Smooth muscle cell (in vitro differentiated cells): ENCODE results near the gene MYO1B. TPM values are rescaled to one million over a fixed set of nuclear protein-coding genes. Genes with fewer than 3 reads are reported as not detected.

Source experiments
- DNase-seq: peaks from one replicate; lab custom pipeline; 2025; ENCODE audit not compliant: unreplicated experiment; lab: John Stamatoyannopoulos, UW
- H2AFZ ChIP-seq: fragments of 200-600 bp; sonication (generic); 2 replicates; pipeline ENCODE4 v1.6.0; 2016; ENCODE audit warnings: antibody characterized with exemption, low read depth, mild to moderate bottlenecking
- H3F3A ChIP-seq: fragments of 200-600 bp; sonication (generic); 2 replicates; pipeline ENCODE4 v1.6.0; 2017; ENCODE audit warnings: antibody characterized with exemption, low read depth
- H3K27ac ChIP-seq: fragments of 200-600 bp; sonication (generic); 2 replicates; pipeline ENCODE4 v1.5.1; 2016; ENCODE audit warnings: low read depth, mild to moderate bottlenecking
- H3K27me3 ChIP-seq: fragments of 200-600 bp; sonication (generic); 2 replicates; pipeline ENCODE4 v1.6.1; 2016; ENCODE audit warnings: low read depth, mild to moderate bottlenecking
- H3K36me3 ChIP-seq: fragments of 200-600 bp; sonication (generic); 2 replicates; pipeline ENCODE4 v1.5.1; 2016; ENCODE audit warnings: low read depth
- H3K4me1 ChIP-seq: fragments of 200-600 bp; sonication (generic); 2 replicates; pipeline ENCODE4 v1.5.1; 2016; ENCODE audit warnings: low read depth
- H3K4me2 ChIP-seq: fragments of 200-600 bp; sonication (generic); 2 replicates; pipeline ENCODE4 v1.6.0; 2016; ENCODE audit warnings: mild to moderate bottlenecking
- H3K4me3 ChIP-seq: fragments of 200-600 bp; sonication (generic); 2 replicates; pipeline ENCODE4 v1.5.1; 2016; ENCODE audit warnings: mild to moderate bottlenecking
- H3K79me2 ChIP-seq: fragments of 200-600 bp; sonication (generic); 2 replicates; pipeline ENCODE4 v1.6.0; 2016; ENCODE audit warnings: low read depth, mild to moderate bottlenecking
- H3K9ac ChIP-seq: fragments of 200-600 bp; sonication (generic); 2 replicates; pipeline ENCODE4 v1.6.0; 2016; ENCODE audit warnings: low read depth
- H3K9me3 ChIP-seq: fragments of 200-600 bp; sonication (generic); replicated peaks from 2 replicates; pipeline ENCODE4 v1.5.1; 2016; ENCODE audit warnings: low read depth
- H4K20me1 ChIP-seq: fragments of 200-600 bp; sonication (generic); 2 replicates; pipeline ENCODE4 v1.6.0; 2016; ENCODE audit warnings: low read depth
- CTCF ChIP-seq: fragments of 200-600 bp; sonication (generic); IDR thresholded peaks from 2 replicates; pipeline ENCODE4 v1.5.1; 2017; ENCODE audit warnings: borderline replicate concordance, mild to moderate bottlenecking, antibody characterized with exemption; ENCODE audit not compliant: insufficient read depth, poor library complexity, severe bottlenecking
- WGBS: methylation state at CpG from one replicate; pipeline ENCODE4 v1.1.7; 2016; ENCODE audit warnings: low lambda C conversion rate; 5-methylcytosine and 5-hydroxymethylcytosine counted together
- polyA plus RNA-seq: library from polyadenylated mRNA; unstranded; fragments of >200 nt; fragmentation: Nextera tagmentation; extraction: Ambion mirVana; gene quantifications from 2 replicates; pipeline ENCODE4 v1.2.1, GENCODE V29; 2016
- total RNA-seq: library from RNA; depleted of rRNA; stranded (reverse); fragments of >200 nt; gene quantifications from 2 replicates; pipeline ENCODE4 v1.2.3, GENCODE V29; 2014

Gene MYO1B
- total and polyA plus RNA-seq, 2 experiments from 2014 or later, result 58.8 to 133 TPM

GRCh38 chr2:191213333-191213732 is 31.9 kb upstream of the MYO1B start:
- TF ChIP-seq CTCF, result no peak
- peaks cover 7% of the 10 kb centered on the region for H3K4me1 ChIP-seq
- no peak for DNase-seq
- no peak overlapping the region for H3K4me2 ChIP-seq
- H3K27me3 ChIP-seq, result no peaks in the 10 kb centered on the region
- no peaks in the 10 kb centered on the region for H3F3A ChIP-seq
- no peak overlapping the region for H3K9ac ChIP-seq
- H2AFZ ChIP-seq, result peak overlapping the region; percentile 10
- no peaks in the 10 kb centered on the region for H4K20me1 ChIP-seq
- H3K4me3 ChIP-seq, result no peak overlapping the region
- H3K27ac ChIP-seq, result peak overlapping the region; percentile 2
- no peaks in the 10 kb centered on the region for H3K79me2 ChIP-seq
- peaks cover 7% of the 10 kb centered on the region for H3K9me3 ChIP-seq
- no peaks in the 10 kb centered on the region for H3K36me3 ChIP-seq

DNA sequence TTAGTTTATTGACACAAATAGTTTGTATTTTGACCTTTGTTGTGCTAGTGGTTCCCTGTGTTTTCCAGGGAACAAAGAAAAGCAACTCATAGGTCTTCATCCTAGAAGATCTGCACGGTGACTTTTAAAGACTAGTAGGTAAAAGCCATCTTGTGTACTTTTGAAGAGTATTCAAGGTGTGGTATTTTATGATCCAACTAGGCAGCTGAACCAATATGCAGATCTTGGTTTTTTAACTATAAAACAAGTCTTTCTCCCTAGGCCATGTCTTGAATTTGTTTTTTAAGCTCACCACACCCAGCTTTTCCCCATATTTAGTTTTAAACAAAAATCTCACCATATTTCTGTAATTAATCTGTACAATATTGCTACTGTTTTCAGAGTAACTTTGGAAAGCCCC is 30.0 kb upstream of the MYO1B start:
- WGBS, result 88% methylated on average over 1 of the region's 1 CpG
- no peaks in the 10 kb centered on the region for H3K27me3 ChIP-seq
- H3K9ac ChIP-seq, result no peak overlapping the region
- no peak overlapping the region for H2AFZ ChIP-seq
- no peaks in the 10 kb centered on the region for H3K36me3 ChIP-seq
- no peaks in the 10 kb centered on the region for H3F3A ChIP-seq
- no peaks in the 10 kb centered on the region for H3K79me2 ChIP-seq
- peaks cover 8% of the 10 kb centered on the region for H3K4me1 ChIP-seq
- DNase-seq, result no peak
- no peak overlapping the region for H3K27ac ChIP-seq
- no peak for TF ChIP-seq CTCF
- no peak overlapping the region for H3K4me3 ChIP-seq
- H3K9me3 ChIP-seq, result peaks cover 7% of the 10 kb centered on the region
- H4K20me1 ChIP-seq, result no peaks in the 10 kb centered on the region
- H3K4me2 ChIP-seq, result no peak overlapping the region

- no peak overlapping the region for H2AFZ ChIP-seq
- no peak overlapping the region for H3K4me3 ChIP-seq
- DNase-seq, result no peak
- TF ChIP-seq CTCF, result no peak
- no peaks in the 10 kb centered on the region for H3K36me3 ChIP-seq
- no peak overlapping the region for H3K4me2 ChIP-seq
- no peak overlapping the region for H3K9ac ChIP-seq
- H3K79me2 ChIP-seq, result no peaks in the 10 kb centered on the region
- H3F3A ChIP-seq, result no peaks in the 10 kb centered on the region
- no peaks in the 10 kb centered on the region for H3K27me3 ChIP-seq
- peaks cover 7% of the 10 kb centered on the region for H3K9me3 ChIP-seq
- H3K4me1 ChIP-seq, result peaks cover 8% of the 10 kb centered on the region
- no peak overlapping the region for H3K27ac ChIP-seq
- no peaks in the 10 kb centered on the region for H4K20me1 ChIP-seq
These were observed 29.5 kb upstream of the MYO1B start for GRCh38 chr2:191215666-191216065.

DNA sequence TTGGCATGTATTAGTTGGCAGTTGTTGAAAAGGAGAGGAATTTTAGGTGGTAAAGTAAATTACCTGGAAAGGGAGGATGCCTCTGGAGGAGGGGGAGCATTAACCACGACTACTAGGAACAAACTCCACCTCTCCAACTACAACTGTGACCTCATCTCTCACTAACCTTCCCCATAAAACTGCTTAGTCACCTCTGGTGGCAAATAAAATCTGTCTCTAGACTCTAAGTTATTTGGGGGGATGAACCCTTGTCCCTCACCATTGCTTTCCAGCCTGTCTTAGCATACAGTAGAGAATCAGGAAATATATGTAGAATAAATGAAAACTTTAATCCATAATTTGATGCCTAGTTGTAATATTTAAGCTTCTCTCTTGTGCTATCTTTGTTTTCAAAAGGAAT is 27.6 kb upstream of the MYO1B start:
- peak overlapping the region; percentile 38 for H3K9ac ChIP-seq
- no peaks in the 10 kb centered on the region for H3K27me3 ChIP-seq
- H4K20me1 ChIP-seq, result no peaks in the 10 kb centered on the region
- H2AFZ ChIP-seq, result no peak overlapping the region
- H3K4me3 ChIP-seq, result no peak overlapping the region
- H3K27ac ChIP-seq, result peak overlapping the region; percentile 79
- no peaks in the 10 kb centered on the region for H3K36me3 ChIP-seq
- 5% methylated on average over 1 of the region's 1 CpG for WGBS
- no peaks in the 10 kb centered on the region for H3F3A ChIP-seq
- H3K79me2 ChIP-seq, result no peaks in the 10 kb centered on the region
- H3K4me2 ChIP-seq, result peak overlapping the region; percentile 69
- DNase-seq, result no peak
- no peaks in the 10 kb centered on the region for H3K9me3 ChIP-seq
- peaks cover 8% of the 10 kb centered on the region for H3K4me1 ChIP-seq
- no peak for TF ChIP-seq CTCF
